D721Med (cell line): Measurements from ENCODE around the gene CNTFR.
A peak's percentile ranks its signal among the peaks of the same experiment; 100 is the strongest.

ENCODE experiments used
- DNase-seq: peaks from one replicate; pipeline ENCODE4 v3.0.0; 2011; ENCODE audit warnings: low spot score; ENCODE audit not compliant: insufficient read length
- FAIRE-seq: peaks from 2 replicates; lab custom pipeline; 2011; peaks lifted over from hg19 to GRCh38; lab: Jason Lieb, UNC
- CTCF ChIP-seq: IDR thresholded peaks from 2 replicates; pipeline ENCODE4 v1.5.1; 2012; ENCODE audit warnings: mild to moderate bottlenecking, control low read depth; ENCODE audit not compliant: insufficient read depth; ENCODE audit errors: missing control alignments

The CNTFR gene

GRCh38 chr9:34502471-34502870 is 87.1 kb downstream of the CNTFR start:
- DNase-seq (no peak), FAIRE-seq (no peak)
- no peak for TF ChIP-seq CTCF

- DNase-seq (no peak), FAIRE-seq (no peak)
- peak; percentile 8 for TF ChIP-seq CTCF
These were observed 87.6 kb downstream of the CNTFR start for GRCh38 chr9:34501889-34502425.
